ENCODE results near the gene BCAP31. TPM values are rescaled to one million over a fixed set of nuclear protein-coding genes. Genes with fewer than 3 reads are reported as not detected.

Gene BCAP31
- total RNA-seq, 1 experiment from 2014 or later = 432 TPM

DNA sequence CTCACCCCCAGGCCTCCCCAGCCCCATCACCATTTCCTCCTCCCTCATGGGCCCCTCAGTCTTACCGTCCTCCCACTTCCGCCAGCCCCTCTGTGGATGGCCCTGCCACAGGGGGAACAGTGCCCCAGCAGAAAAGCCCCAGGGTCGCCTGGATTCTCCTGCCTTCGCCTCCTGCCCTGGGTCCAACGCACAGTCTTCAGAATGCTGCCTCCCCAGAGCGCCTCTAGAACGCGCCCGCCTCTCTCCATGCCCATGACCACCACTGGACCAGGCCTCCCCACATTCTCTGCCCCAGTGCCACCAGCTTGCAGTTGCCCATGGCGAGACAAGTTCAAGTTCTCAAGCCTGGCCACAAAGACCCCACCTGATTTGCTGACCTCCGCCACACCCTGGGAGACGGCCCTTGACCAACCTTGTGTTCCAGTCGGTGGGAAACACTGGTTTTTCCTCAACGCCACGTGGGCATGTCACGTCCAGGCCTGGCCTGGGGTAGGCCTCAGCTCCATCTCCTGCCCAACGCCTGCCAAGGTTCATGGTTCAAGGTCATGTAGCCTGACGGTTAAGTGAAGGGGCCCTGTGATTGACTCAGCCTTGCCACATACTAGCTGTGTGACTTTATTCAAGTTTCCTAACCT, 39.2 kb upstream of the BCAP31 start:
- Histone ChIP-seq H3K9me3 (ENCODE audit: control insufficient read depth, insufficient read depth, low read depth, low read length) (no peaks in the 10 kb centered on the region), H3K36me3 (ENCODE audit: control insufficient read depth, insufficient read depth, low read length) (no peaks in the 10 kb centered on the region), H3K4me3 (ENCODE audit: low read depth in 2 of 2, low read length in 2 of 2) (no peak overlapping the region), H3K4me1 (ENCODE audit: control insufficient read depth, insufficient read depth, low read length) (peaks cover 25% of the 10 kb centered on the region), H3K27me3 (ENCODE audit: control insufficient read depth, insufficient read depth, low read length) (no peaks in the 10 kb centered on the region), H3K27ac (ENCODE audit: low read length) (no peak overlapping the region)
- ATAC-seq (no peak), DNase-seq (ENCODE audit: low read depth, low spot score) (no peak)
- intact Hi-C loops (cut with micrococcal nuclease; ENCODE audit: unreplicated experiment) = loop anchor here (10.0 kb wide), 2 partner anchors 121 to 161 kb away; partner anchors contain the start of genes ARHGAP4 and L1CAM
- POLR2A ChIA-PET = no interaction called here
- TF ChIP-seq SIN3A (IDR thresholded peaks at IDR 0.05; ENCODE audit: borderline replicate concordance, insufficient read depth, low read depth, low read length) (no peak), POLR2AphosphoS5 (IDR thresholded peaks at IDR 0.05; ENCODE audit: low read depth, low read length) (no peak), TCF7L2 (IDR thresholded peaks at IDR 0.05; ENCODE audit: low read depth, low read length) (no peak)
- TF ChIP-seq, protein P1, sequence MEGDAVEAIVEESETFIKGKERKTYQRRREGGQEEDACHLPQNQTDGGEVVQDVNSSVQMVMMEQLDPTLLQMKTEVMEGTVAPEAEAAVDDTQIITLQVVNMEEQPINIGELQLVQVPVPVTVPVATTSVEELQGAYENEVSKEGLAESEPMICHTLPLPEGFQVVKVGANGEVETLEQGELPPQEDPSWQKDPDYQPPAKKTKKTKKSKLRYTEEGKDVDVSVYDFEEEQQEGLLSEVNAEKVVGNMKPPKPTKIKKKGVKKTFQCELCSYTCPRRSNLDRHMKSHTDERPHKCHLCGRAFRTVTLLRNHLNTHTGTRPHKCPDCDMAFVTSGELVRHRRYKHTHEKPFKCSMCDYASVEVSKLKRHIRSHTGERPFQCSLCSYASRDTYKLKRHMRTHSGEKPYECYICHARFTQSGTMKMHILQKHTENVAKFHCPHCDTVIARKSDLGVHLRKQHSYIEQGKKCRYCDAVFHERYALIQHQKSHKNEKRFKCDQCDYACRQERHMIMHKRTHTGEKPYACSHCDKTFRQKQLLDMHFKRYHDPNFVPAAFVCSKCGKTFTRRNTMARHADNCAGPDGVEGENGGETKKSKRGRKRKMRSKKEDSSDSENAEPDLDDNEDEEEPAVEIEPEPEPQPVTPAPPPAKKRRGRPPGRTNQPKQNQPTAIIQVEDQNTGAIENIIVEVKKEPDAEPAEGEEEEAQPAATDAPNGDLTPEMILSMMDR (IDR thresholded peaks at IDR 0.05) = no peak
- CTCF ChIA-PET = interaction anchor here (0.6 kb wide), 1 partner anchor 96 kb away, joined by 3 read pairs; no protein-coding TSS in a partner anchor
- BruUV-seq (replicated peaks) = no TSS peak
- in situ Hi-C loops (cut with HindIII; ENCODE audit: low pct_unique_long_range_greater_than_20kb, low sequenced_read_pairs) = no loop called here

DNA sequence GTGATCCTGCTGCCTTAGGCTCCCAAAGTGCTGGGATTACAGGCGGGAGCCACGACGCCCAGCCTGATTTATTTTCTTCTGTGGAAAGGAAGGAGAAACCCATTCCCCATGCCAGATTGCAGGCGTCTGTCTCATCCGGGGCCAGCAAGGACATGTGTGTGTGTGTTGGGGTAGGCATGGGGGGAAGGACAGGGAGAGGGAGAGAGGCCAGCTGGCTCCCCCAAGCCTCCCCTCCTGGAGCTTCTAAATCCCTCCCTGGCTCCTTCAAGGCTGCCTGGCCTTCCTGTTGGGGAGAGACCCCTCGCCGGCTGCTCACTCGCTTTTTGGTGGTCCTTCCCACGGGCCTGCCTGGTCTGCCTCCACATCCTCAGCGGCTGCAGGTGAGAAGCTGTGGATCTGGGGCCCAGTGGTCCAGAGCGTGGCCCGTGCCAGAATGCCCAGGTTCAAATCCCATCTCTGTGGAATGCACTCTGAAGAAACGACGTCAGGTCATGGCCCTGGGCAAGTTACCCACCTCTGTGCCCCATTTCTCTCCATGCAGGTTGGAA, 38.5 kb upstream of the BCAP31 start:
- no peaks in the 10 kb centered on the region for H3K36me3 ChIP-seq (ENCODE audit: control insufficient read depth, insufficient read depth, low read length)
- intact Hi-C loops (cut with micrococcal nuclease; ENCODE audit: unreplicated experiment) (loop anchor here (10.0 kb wide), 2 partner anchors 122 to 162 kb away; partner anchors contain the start of genes ARHGAP4 and L1CAM), in situ Hi-C loops (cut with HindIII; ENCODE audit: low pct_unique_long_range_greater_than_20kb, low sequenced_read_pairs) (no loop called here)
- no peak for DNase-seq (ENCODE audit: low read depth, low spot score)
- no peak overlapping the region for H3K4me3 ChIP-seq (ENCODE audit: low read depth in 2 of 2, low read length in 2 of 2)
- TF ChIP-seq SIN3A (IDR thresholded peaks at IDR 0.05; ENCODE audit: borderline replicate concordance, insufficient read depth, low read depth, low read length) (no peak), POLR2AphosphoS5 (IDR thresholded peaks at IDR 0.05; ENCODE audit: low read depth, low read length) (no peak), TCF7L2 (IDR thresholded peaks at IDR 0.05; ENCODE audit: low read depth, low read length) (no peak)
- TF ChIP-seq, protein P2, sequence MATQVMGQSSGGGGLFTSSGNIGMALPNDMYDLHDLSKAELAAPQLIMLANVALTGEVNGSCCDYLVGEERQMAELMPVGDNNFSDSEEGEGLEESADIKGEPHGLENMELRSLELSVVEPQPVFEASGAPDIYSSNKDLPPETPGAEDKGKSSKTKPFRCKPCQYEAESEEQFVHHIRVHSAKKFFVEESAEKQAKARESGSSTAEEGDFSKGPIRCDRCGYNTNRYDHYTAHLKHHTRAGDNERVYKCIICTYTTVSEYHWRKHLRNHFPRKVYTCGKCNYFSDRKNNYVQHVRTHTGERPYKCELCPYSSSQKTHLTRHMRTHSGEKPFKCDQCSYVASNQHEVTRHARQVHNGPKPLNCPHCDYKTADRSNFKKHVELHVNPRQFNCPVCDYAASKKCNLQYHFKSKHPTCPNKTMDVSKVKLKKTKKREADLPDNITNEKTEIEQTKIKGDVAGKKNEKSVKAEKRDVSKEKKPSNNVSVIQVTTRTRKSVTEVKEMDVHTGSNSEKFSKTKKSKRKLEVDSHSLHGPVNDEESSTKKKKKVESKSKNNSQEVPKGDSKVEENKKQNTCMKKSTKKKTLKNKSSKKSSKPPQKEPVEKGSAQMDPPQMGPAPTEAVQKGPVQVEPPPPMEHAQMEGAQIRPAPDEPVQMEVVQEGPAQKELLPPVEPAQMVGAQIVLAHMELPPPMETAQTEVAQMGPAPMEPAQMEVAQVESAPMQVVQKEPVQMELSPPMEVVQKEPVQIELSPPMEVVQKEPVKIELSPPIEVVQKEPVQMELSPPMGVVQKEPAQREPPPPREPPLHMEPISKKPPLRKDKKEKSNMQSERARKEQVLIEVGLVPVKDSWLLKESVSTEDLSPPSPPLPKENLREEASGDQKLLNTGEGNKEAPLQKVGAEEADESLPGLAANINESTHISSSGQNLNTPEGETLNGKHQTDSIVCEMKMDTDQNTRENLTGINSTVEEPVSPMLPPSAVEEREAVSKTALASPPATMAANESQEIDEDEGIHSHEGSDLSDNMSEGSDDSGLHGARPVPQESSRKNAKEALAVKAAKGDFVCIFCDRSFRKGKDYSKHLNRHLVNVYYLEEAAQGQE (IDR thresholded peaks at IDR 0.05; ENCODE audit: insufficient read depth in 1 of 2, low read depth in 2 of 2, low read length in 1 of 2) = no peak
- TF ChIP-seq, protein P1 (IDR thresholded peaks at IDR 0.05) = no peak
- ATAC-seq = no peak
- no peak overlapping the region for H3K27ac ChIP-seq (ENCODE audit: low read length)
- H3K27me3 ChIP-seq (ENCODE audit: control insufficient read depth, insufficient read depth, low read length) = no peaks in the 10 kb centered on the region
- ChIA-PET POLR2A (no interaction called here), CTCF (no interaction called here)
- BruUV-seq (replicated peaks) = no TSS peak
- H3K9me3 ChIP-seq (ENCODE audit: control insufficient read depth, insufficient read depth, low read depth, low read length) = no peaks in the 10 kb centered on the region
- H3K4me1 ChIP-seq (ENCODE audit: control insufficient read depth, insufficient read depth, low read length) = peaks cover 25% of the 10 kb centered on the region

Data from Panc1 (cell line).